Urinary bladder (tissue), 4 donors: ENCODE results near the gene CEMIP. TPM values are rescaled to one million over a fixed set of nuclear protein-coding genes. Genes with fewer than 3 reads are reported as not detected.

Experiments used
- DNase-seq: peaks from one replicate; pipeline ENCODE4 v3.0.0-alpha.2; 2015; ENCODE audit errors: extremely low spot score
- H3K27ac ChIP-seq: one replicate; pipeline ENCODE4 v1.5.1; 2013; ENCODE audit warnings: low read depth, mild to moderate bottlenecking, moderate library complexity
- H3K36me3 ChIP-seq: one replicate; pipeline ENCODE4 v1.6.1; 2013; ENCODE audit warnings: mild to moderate bottlenecking, moderate library complexity; ENCODE audit not compliant: insufficient read depth
- H3K4me1 ChIP-seq: one replicate; pipeline ENCODE4 v1.6.1; 2013; ENCODE audit warnings: mild to moderate bottlenecking, moderate library complexity; ENCODE audit not compliant: insufficient read depth
- H3K4me3 ChIP-seq: one replicate; pipeline ENCODE4 v1.5.1; 2013; ENCODE audit warnings: low read depth, low read length
- WGBS: extraction: QIAGEN DNeasy Blood & Tissue Kit; methylation state at CpG from one replicate; pipeline ENCODE4 v1.1.7; 2013; 5-methylcytosine and 5-hydroxymethylcytosine counted together
- polyA plus RNA-seq: library from polyadenylated mRNA; stranded (reverse); fragments of 200-250 nt; gene quantifications from one replicate; pipeline ENCODE4 v1.2.3, GENCODE V29; 2013
- total RNA-seq: library from RNA; depleted of rRNA; stranded (reverse); fragments of >200 nt; gene quantifications from one replicate; pipeline ENCODE4 v1.2.3, GENCODE V29; 2014
- donor health status: healthy with polysubstance abuse.
- donor health status: healthy.

The CEMIP gene
- total and polyA plus RNA-seq, 2 donors: 0.25 to 1.3 TPM

GRCh38 chr15:80803580-80804525, 24.7 kb downstream of the CEMIP start:
- DNase-seq: no peak
- 89% methylated on average over 7 of the region's 7 CpGs for WGBS
- Histone ChIP-seq H3K4me1 (no peaks in the 10 kb centered on the region), H3K27ac (no peak overlapping the region), H3K4me3 (no peak overlapping the region), H3K36me3 (no peaks in the 10 kb centered on the region)

GRCh38 chr15:80804970-80805495, 25.9 kb downstream of the CEMIP start:
- H3K4me1 ChIP-seq: no peaks in the 10 kb centered on the region
- peak; percentile 67 for DNase-seq
- H3K4me3 ChIP-seq: no peak overlapping the region
- no peaks in the 10 kb centered on the region for H3K36me3 ChIP-seq
- H3K27ac ChIP-seq: no peak overlapping the region
- WGBS: 46% methylated on average over 10 of the region's 10 CpGs

GRCh38 chr15:80811781-80812315, 32.7 kb downstream of the CEMIP start:
- no peaks in the 10 kb centered on the region for H3K36me3 ChIP-seq
- no peak overlapping the region for H3K4me3 ChIP-seq
- no peak overlapping the region for H3K27ac ChIP-seq
- no peak for DNase-seq
- 65% methylated on average over 9 of the region's 9 CpGs for WGBS
- H3K4me1 ChIP-seq: no peaks in the 10 kb centered on the region

- no peak overlapping the region for H3K4me3 ChIP-seq
- H3K36me3 ChIP-seq: no peaks in the 10 kb centered on the region
- no peaks in the 10 kb centered on the region for H3K4me1 ChIP-seq
- no peak overlapping the region for H3K27ac ChIP-seq
- WGBS: 80% methylated on average over 4 of the region's 4 CpGs
- no peak for DNase-seq
These were observed 35.9 kb downstream of the CEMIP start for GRCh38 chr15:80815106-80815505.

GRCh38 chr15:80816049-80816653, 37.0 kb downstream of the CEMIP start:
- Histone ChIP-seq H3K4me1 (no peaks in the 10 kb centered on the region), H3K36me3 (no peaks in the 10 kb centered on the region), H3K4me3 (no peak overlapping the region), H3K27ac (no peak overlapping the region)
- no peak for DNase-seq
- WGBS: 66% methylated on average over 3 of the region's 3 CpGs

GRCh38 chr15:80816936-80817335, 37.8 kb downstream of the CEMIP start:
- no peak overlapping the region for H3K4me3 ChIP-seq
- H3K4me1 ChIP-seq: no peaks in the 10 kb centered on the region
- WGBS: 56% methylated on average over 4 of the region's 4 CpGs
- H3K36me3 ChIP-seq: no peaks in the 10 kb centered on the region
- no peak for DNase-seq
- no peak overlapping the region for H3K27ac ChIP-seq

GRCh38 chr15:80817901-80818300, 38.7 kb downstream of the CEMIP start:
- 93% methylated on average over 3 of the region's 3 CpGs for whole genome bisulfite sequencing
- Histone ChIP-seq H3K4me3 (no peak overlapping the region), H3K27ac (no peak overlapping the region), H3K4me1 (no peaks in the 10 kb centered on the region), H3K36me3 (no peaks in the 10 kb centered on the region)
- no peak for DNase-seq

- H3K4me3 ChIP-seq: no peak overlapping the region
- no peaks in the 10 kb centered on the region for H3K36me3 ChIP-seq
- no peak overlapping the region for H3K27ac ChIP-seq
- no peaks in the 10 kb centered on the region for H3K4me1 ChIP-seq
- DNase-seq: no peak
These were observed 39.8 kb downstream of the CEMIP start for GRCh38 chr15:80819001-80819400.

GRCh38 chr15:80820092-80820491, 40.9 kb downstream of the CEMIP start:
- no peaks in the 10 kb centered on the region for H3K4me1 ChIP-seq
- no peak for DNase-seq
- WGBS: 81% methylated on average over 3 of the region's 3 CpGs
- H3K4me3 ChIP-seq: no peak overlapping the region
- no peaks in the 10 kb centered on the region for H3K36me3 ChIP-seq
- H3K27ac ChIP-seq: no peak overlapping the region

GRCh38 chr15:80822256-80822655, 43.1 kb downstream of the CEMIP start:
- Histone ChIP-seq H3K36me3 (no peaks in the 10 kb centered on the region), H3K4me1 (no peaks in the 10 kb centered on the region), H3K4me3 (no peak overlapping the region), H3K27ac (no peak overlapping the region)
- 83% methylated on average over 3 of the region's 3 CpGs for WGBS
- DNase-seq: no peak

- H3K4me1 ChIP-seq: no peaks in the 10 kb centered on the region
- DNase-seq: no peak
- 81% methylated on average over 6 of the region's 6 CpGs for WGBS
- no peaks in the 10 kb centered on the region for H3K36me3 ChIP-seq
- H3K4me3 ChIP-seq: no peak overlapping the region
- no peak overlapping the region for H3K27ac ChIP-seq
These were observed 43.5 kb downstream of the CEMIP start for GRCh38 chr15:80822676-80823075.

- WGBS: 65% methylated on average over 6 of the region's 6 CpGs
- no peak overlapping the region for H3K4me3 ChIP-seq
- H3K36me3 ChIP-seq: no peaks in the 10 kb centered on the region
- no peak for DNase-seq
- no peak overlapping the region for H3K27ac ChIP-seq
- H3K4me1 ChIP-seq: no peaks in the 10 kb centered on the region
These were observed 44.0 kb downstream of the CEMIP start for GRCh38 chr15:80823120-80823519.

GRCh38 chr15:80823995-80824394, 44.8 kb downstream of the CEMIP start:
- H3K36me3 ChIP-seq: no peaks in the 10 kb centered on the region
- no peaks in the 10 kb centered on the region for H3K4me1 ChIP-seq
- no peak overlapping the region for H3K27ac ChIP-seq
- 77% methylated on average over 4 of the region's 4 CpGs for WGBS
- no peak overlapping the region for H3K4me3 ChIP-seq
- DNase-seq: no peak
